ENCODE measurements around the gene LRRC4C. TPM values are rescaled to one million over a fixed set of nuclear protein-coding genes. Genes with fewer than 3 reads are reported as not detected.
"Not testable (repeated sequence)": the region's sequence is repeated elsewhere in the genome, so short reads cannot be mapped to it uniquely, and the experiment has no call there.

LRRC4C gene
- total and polyA plus RNA-seq, 12 donors: 0.15 to 0.93 (median 0.40) TPM

DNA sequence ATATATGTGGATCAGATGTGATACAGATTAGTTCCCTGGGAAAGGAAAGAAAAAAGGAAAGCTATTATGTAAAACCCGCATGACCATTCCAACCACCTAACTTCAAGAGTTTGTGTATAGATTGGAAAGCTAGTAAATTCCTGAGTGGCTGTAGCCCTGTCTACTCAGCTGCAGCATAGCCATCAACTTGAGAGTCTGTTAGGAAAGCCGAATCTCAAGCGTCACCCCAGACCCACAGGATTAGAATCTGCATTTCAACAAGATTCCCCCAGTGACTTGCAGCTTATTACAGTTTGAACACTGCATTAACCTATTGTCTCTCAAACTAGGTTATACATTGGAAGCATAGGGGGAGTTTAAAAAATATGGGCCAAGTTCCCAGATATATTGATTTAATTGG, 921.7 kb downstream of the LRRC4C start:
- ATAC-seq: no peak
- H3K9me3 ChIP-seq: peaks cover 0 to 2% (median 0%) of the 10 kb centered on the region in 11 donors
- TF ChIP-seq, protein P1, sequence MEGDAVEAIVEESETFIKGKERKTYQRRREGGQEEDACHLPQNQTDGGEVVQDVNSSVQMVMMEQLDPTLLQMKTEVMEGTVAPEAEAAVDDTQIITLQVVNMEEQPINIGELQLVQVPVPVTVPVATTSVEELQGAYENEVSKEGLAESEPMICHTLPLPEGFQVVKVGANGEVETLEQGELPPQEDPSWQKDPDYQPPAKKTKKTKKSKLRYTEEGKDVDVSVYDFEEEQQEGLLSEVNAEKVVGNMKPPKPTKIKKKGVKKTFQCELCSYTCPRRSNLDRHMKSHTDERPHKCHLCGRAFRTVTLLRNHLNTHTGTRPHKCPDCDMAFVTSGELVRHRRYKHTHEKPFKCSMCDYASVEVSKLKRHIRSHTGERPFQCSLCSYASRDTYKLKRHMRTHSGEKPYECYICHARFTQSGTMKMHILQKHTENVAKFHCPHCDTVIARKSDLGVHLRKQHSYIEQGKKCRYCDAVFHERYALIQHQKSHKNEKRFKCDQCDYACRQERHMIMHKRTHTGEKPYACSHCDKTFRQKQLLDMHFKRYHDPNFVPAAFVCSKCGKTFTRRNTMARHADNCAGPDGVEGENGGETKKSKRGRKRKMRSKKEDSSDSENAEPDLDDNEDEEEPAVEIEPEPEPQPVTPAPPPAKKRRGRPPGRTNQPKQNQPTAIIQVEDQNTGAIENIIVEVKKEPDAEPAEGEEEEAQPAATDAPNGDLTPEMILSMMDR (IDR thresholded peaks at IDR 0.05): no peak
- no peak for DNase-seq
- no peak overlapping the region for H3K27ac ChIP-seq
- WGBS, 2 donors: 67 to 88% methylated on average over 3 of the region's 3 CpGs
- H3K27me3 ChIP-seq: no peaks in the 10 kb centered on the region
- no peaks in the 10 kb centered on the region for H3K4me1 ChIP-seq
- intact Hi-C loops (cut with DNase I): no loop called here
- H3K4me3 ChIP-seq: no peak overlapping the region
- H3K36me3 ChIP-seq: no peaks in the 10 kb centered on the region

- H3K4me1 ChIP-seq; H3K36me3 ChIP-seq; ATAC-seq; H3K27ac ChIP-seq; H3K27me3 ChIP-seq; intact Hi-C loops (cut with DNase I); H3K4me3 ChIP-seq; DNase-seq: not testable (repeated sequence)
- WGBS, 2 donors: 81 to 89% methylated on average over 6 of the region's 6 CpGs
- H3K9me3 ChIP-seq: peaks cover 0 to 26% (median 0%) of the 10 kb centered on the region in 11 donors
Measured at GRCh38 chr11:40522080-40522479, 937.4 kb downstream of the LRRC4C start.

GRCh38 chr11:40517122-40517521, 942.3 kb downstream of the LRRC4C start:
- no peaks in the 10 kb centered on the region for H3K4me1 ChIP-seq
- peaks cover 0 to 26% (median 0%) of the 10 kb centered on the region in 11 donors for H3K9me3 ChIP-seq
- TF ChIP-seq, protein P1 (IDR thresholded peaks at IDR 0.05): no peak
- H3K27ac ChIP-seq: no peak overlapping the region
- intact Hi-C loops (cut with DNase I): no loop called here
- ATAC-seq: no peak
- H3K27me3 ChIP-seq: no peaks in the 10 kb centered on the region
- no peak overlapping the region for H3K4me3 ChIP-seq
- H3K36me3 ChIP-seq: no peaks in the 10 kb centered on the region
- DNase-seq: no peak
- 87 to 97% methylated on average over 3 of the region's 3 CpGs for WGBS, 2 donors

DNA sequence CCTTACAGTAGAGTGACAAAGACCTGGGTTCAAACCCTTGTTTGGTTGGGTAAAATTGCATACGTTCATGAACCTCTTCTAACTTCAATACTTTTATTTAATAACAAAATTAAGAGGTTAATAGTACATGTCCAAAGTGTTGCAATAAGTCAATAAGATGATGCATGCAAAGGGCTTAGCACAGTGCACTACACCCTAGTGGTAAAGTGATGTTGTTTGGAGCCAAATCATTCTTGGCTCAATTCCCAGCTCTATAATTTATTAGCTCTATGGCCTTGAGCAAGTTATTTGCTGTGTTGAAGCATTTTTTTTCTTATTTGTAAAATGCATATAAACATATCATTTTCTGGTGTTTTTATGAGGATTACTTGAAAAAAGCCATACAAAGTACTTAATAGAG, 945.3 kb downstream of the LRRC4C start:
- H3K4me1 ChIP-seq: no peaks in the 10 kb centered on the region
- intact Hi-C loops (cut with DNase I): no loop called here
- H3K36me3 ChIP-seq: no peaks in the 10 kb centered on the region
- no peak overlapping the region for H3K27ac ChIP-seq
- no peak overlapping the region for H3K4me3 ChIP-seq
- TF ChIP-seq, protein P1 (IDR thresholded peaks at IDR 0.05): no peak
- ATAC-seq: no peak
- H3K27me3 ChIP-seq: no peaks in the 10 kb centered on the region
- 88 to 92% methylated on average over 1 of the region's 1 CpG for WGBS, 2 donors
- peaks cover 0 to 27% (median 6%) of the 10 kb centered on the region in 11 donors for H3K9me3 ChIP-seq
- DNase-seq: no peak

DNA sequence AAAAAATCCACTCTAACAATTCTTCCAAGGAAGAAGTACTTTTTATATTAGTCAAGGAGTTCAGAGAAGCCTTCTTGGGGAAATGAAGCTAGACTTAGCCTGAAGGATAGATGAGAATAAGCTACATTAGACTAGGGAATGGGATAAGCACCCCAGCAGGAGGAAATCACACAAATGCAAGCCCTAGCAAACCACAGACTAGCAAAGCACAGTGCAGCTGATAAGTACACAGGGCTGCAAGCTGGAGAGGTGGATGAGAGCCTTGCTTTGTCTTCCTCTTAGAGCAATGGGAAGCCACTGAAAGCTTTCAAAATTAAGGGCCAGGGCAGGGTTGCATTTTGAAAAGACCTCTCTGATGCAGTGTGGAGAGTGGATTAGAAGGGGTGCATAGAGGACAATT, 946.2 kb downstream of the LRRC4C start:
- no peak overlapping the region for H3K27ac ChIP-seq
- no peaks in the 10 kb centered on the region for H3K36me3 ChIP-seq
- no peak overlapping the region for H3K4me3 ChIP-seq
- ATAC-seq: no peak
- H3K9me3 ChIP-seq: peaks cover 0 to 18% (median 6%) of the 10 kb centered on the region in 11 donors
- intact Hi-C loops (cut with DNase I): no loop called here
- TF ChIP-seq, protein P1 (IDR thresholded peaks at IDR 0.05): no peak
- no peak for DNase-seq
- no peaks in the 10 kb centered on the region for H3K27me3 ChIP-seq
- H3K4me1 ChIP-seq: no peaks in the 10 kb centered on the region
